ENCODE measurements around the gene SF3A2.

Gene SF3A2

GRCh38 chr19:2270157-2270422 lies 33.5 kb downstream of the SF3A2 start:
- H3K4me3 ChIP-seq (ENCODE audit: insufficient read depth, low read length, poor library complexity, severe bottlenecking), result peak overlapping the region; percentile 77
- TF ChIP-seq EZH2phosphoT487 (conservative IDR thresholded peaks at IDR 0.05; ENCODE audit: low read length), result no peak
- TF ChIP-seq CTCF (IDR thresholded peaks at IDR 0.05; ENCODE audit: insufficient read depth, low read length, poor library complexity, severe bottlenecking), result no peak
- H3K9me3 ChIP-seq (ENCODE audit: insufficient read depth, low read length), result no peaks in the 10 kb centered on the region
- H3K9ac ChIP-seq (ENCODE audit: low read length), result peak overlapping the region; percentile 99
- peaks cover 6% of the 10 kb centered on the region; the same call in 1 of the 2 replicates for H4K20me1 ChIP-seq (ENCODE audit: low read depth, low read length)
- peaks cover 42% of the 10 kb centered on the region for H3K79me2 ChIP-seq (ENCODE audit: insufficient read depth, low read length)
- peaks cover 30% of the 10 kb centered on the region for H3F3A ChIP-seq (ENCODE audit: insufficient read depth)
- peak overlapping the region; percentile 94 for H3K4me2 ChIP-seq (ENCODE audit: low read depth, low read length, poor library complexity, severe bottlenecking)
- H3K27ac ChIP-seq (ENCODE audit: low read depth, low read length), result peak overlapping the region; percentile 92
- no peak overlapping the region for H2AFZ ChIP-seq (ENCODE audit: low read depth, low read length, severe bottlenecking)
- no peaks in the 10 kb centered on the region for H3K27me3 ChIP-seq (ENCODE audit: low read length)
- H3K9me2 ChIP-seq (replicated peaks; ENCODE audit: insufficient read depth, low read length), result no peaks in the 10 kb centered on the region
- peaks cover 3% of the 10 kb centered on the region; the same call in 1 of the 2 replicates for H3K36me3 ChIP-seq (ENCODE audit: low read length)

- Histone ChIP-seq H3K79me2 (ENCODE audit: insufficient read depth, low read length) (peaks cover 42% of the 10 kb centered on the region), H2AFZ (ENCODE audit: low read depth, low read length, severe bottlenecking) (no peak overlapping the region), H3K4me2 (ENCODE audit: low read depth, low read length, poor library complexity, severe bottlenecking) (peak overlapping the region; percentile 94), H3K4me3 (ENCODE audit: insufficient read depth, low read length, poor library complexity, severe bottlenecking) (peak overlapping the region; percentile 77), H3K9ac (ENCODE audit: low read length) (peak overlapping the region; percentile 99), H3K27ac (ENCODE audit: low read depth, low read length) (peak overlapping the region; percentile 92), H3F3A (ENCODE audit: insufficient read depth) (peaks cover 30% of the 10 kb centered on the region), H4K20me1 (ENCODE audit: low read depth, low read length) (peaks cover 6% of the 10 kb centered on the region; the same call in 1 of the 2 replicates), H3K36me3 (ENCODE audit: low read length) (peaks cover 3% of the 10 kb centered on the region; the same call in 1 of the 2 replicates), H3K9me2 (replicated peaks; ENCODE audit: insufficient read depth, low read length) (no peaks in the 10 kb centered on the region), H3K27me3 (ENCODE audit: low read length) (no peaks in the 10 kb centered on the region), H3K9me3 (ENCODE audit: insufficient read depth, low read length) (no peaks in the 10 kb centered on the region)
- TF ChIP-seq CTCF (IDR thresholded peaks at IDR 0.05; ENCODE audit: insufficient read depth, low read length, poor library complexity, severe bottlenecking) (no peak), EZH2phosphoT487 (conservative IDR thresholded peaks at IDR 0.05; ENCODE audit: low read length) (no peak)
These were observed 34.0 kb downstream of the SF3A2 start for GRCh38 chr19:2270423-2271233.

GRCh38 chr19:2271234-2272103 lies 34.8 kb downstream of the SF3A2 start:
- peaks cover 6% of the 10 kb centered on the region; the same call in 1 of the 2 replicates for H4K20me1 ChIP-seq (ENCODE audit: low read depth, low read length)

More at GRCh38 chr19:2271234-2272103, 34.8 kb downstream of the SF3A2 start:
- no peaks in the 10 kb centered on the region for H3K27me3 ChIP-seq (ENCODE audit: low read length)
- H3F3A ChIP-seq (ENCODE audit: insufficient read depth), result peaks cover 30% of the 10 kb centered on the region
- H3K9ac ChIP-seq (ENCODE audit: low read length), result peak overlapping the region; percentile 99
- H3K4me2 ChIP-seq (ENCODE audit: low read depth, low read length, poor library complexity, severe bottlenecking), result peak overlapping the region; percentile 94
- H3K9me3 ChIP-seq (ENCODE audit: insufficient read depth, low read length), result no peaks in the 10 kb centered on the region
- peaks cover 3% of the 10 kb centered on the region; the same call in 1 of the 2 replicates for H3K36me3 ChIP-seq (ENCODE audit: low read length)
- TF ChIP-seq EZH2phosphoT487 (conservative IDR thresholded peaks at IDR 0.05; ENCODE audit: low read length), result no peak
- no peak for TF ChIP-seq CTCF (IDR thresholded peaks at IDR 0.05; ENCODE audit: insufficient read depth, low read length, poor library complexity, severe bottlenecking)
- H3K9me2 ChIP-seq (replicated peaks; ENCODE audit: insufficient read depth, low read length), result no peaks in the 10 kb centered on the region
- H3K79me2 ChIP-seq (ENCODE audit: insufficient read depth, low read length), result peaks cover 42% of the 10 kb centered on the region
- peak overlapping the region; percentile 92 for H3K27ac ChIP-seq (ENCODE audit: low read depth, low read length)
- no peak overlapping the region for H2AFZ ChIP-seq (ENCODE audit: low read depth, low read length, severe bottlenecking)
- H3K4me3 ChIP-seq (ENCODE audit: insufficient read depth, low read length, poor library complexity, severe bottlenecking), result peak overlapping the region; percentile 77

Data from SU-DHL-6 (cell line).